CD4-positive, alpha-beta T cell treated with Interleukin-10 for 1 hour (primary cell): ENCODE results near the gene HAUS6.
"Not testable (repeated sequence)": the region's sequence is repeated elsewhere in the genome, so short reads cannot be mapped to it uniquely, and the experiment has no call there.

Source experiments
- DNase-seq: peaks from one replicate; pipeline ENCODE4 v3.0.0-alpha.2; 2020

Gene HAUS6

GRCh38 chr9:19114680-19115270 is 12.1 kb upstream of the HAUS6 start:
- DNase-seq: no peak

GRCh38 chr9:19113964-19114679 is 11.4 kb upstream of the HAUS6 start:
- no peak for DNase-seq

- DNase-seq: not testable (repeated sequence)
Measured at GRCh38 chr9:19113064-19113611, 10.4 kb upstream of the HAUS6 start.

GRCh38 chr9:19108038-19108437 is 5.3 kb upstream of the HAUS6 start:
- DNase-seq: no peak

GRCh38 chr9:19104515-19105282 is 2.0 kb upstream of the HAUS6 start:
- DNase-seq: no peak

- peak; percentile 41 for DNase-seq
Measured at GRCh38 chr9:19102181-19102630, 498 bp downstream of the HAUS6 start.

GRCh38 chr9:19101203-19101602 is 1.5 kb downstream of the HAUS6 start:
- DNase-seq: no peak

GRCh38 chr9:19097431-19097830 is 5.3 kb downstream of the HAUS6 start:
- DNase-seq: not testable (repeated sequence)

- DNase-seq: no peak
Measured at GRCh38 chr9:19087106-19088000, 15.4 kb downstream of the HAUS6 start.

- peak; percentile 68 for DNase-seq
Measured at GRCh38 chr9:19085295-19085694, 17.4 kb downstream of the HAUS6 start.

GRCh38 chr9:19074836-19075235 is 27.9 kb downstream of the HAUS6 start:
- no peak for DNase-seq

GRCh38 chr9:19074229-19074628 is 28.5 kb downstream of the HAUS6 start:
- DNase-seq: no peak

- no peak for DNase-seq
Measured at GRCh38 chr9:19057033-19057432, 45.7 kb downstream of the HAUS6 start.

- no peak for DNase-seq
Measured at GRCh38 chr9:19050637-19051591, 51.8 kb downstream of the HAUS6 start.

GRCh38 chr9:19049917-19050636 is 52.6 kb downstream of the HAUS6 start:
- peak; percentile 12 for DNase-seq

GRCh38 chr9:19048966-19049916 is 53.5 kb downstream of the HAUS6 start, which contains the start of gene RRAGA:
Gene RRAGA (plus strand): TSS chr9:19049427. CDS start chr9:19049660, 233 bp downstream.
- peak; percentile 95 for DNase-seq

GRCh38 chr9:19036611-19037010 is 66.1 kb downstream of the HAUS6 start:
- DNase-seq: no peak

GRCh38 chr9:19033015-19033414 is 69.7 kb downstream of the HAUS6 start, which contains the start of gene SAXO1:
Gene SAXO1 (minus strand): TSS chr9:19033209. CDS start chr9:19032908, 301 bp downstream.
- no peak for DNase-seq

- DNase-seq: no peak
Measured at GRCh38 chr9:19032406-19032805, 70.3 kb downstream of the HAUS6 start.
